Kidney epithelial cell (primary cell): Measurements from ENCODE around the gene PSD. TPM values are rescaled to one million over a fixed set of nuclear protein-coding genes. Genes with fewer than 3 reads are reported as not detected.
A peak's percentile ranks its signal among the peaks of the same experiment; 100 is the strongest.

ENCODE experiments used
- DNase-seq: peaks from one replicate; pipeline ENCODE4 v3.0.0-alpha.2; 2010; ENCODE audit warnings: low read depth
- H3K27me3 ChIP-seq: 2 replicates; pipeline ENCODE4 v1.6.0; 2011; ENCODE audit warnings: low read length; ENCODE audit not compliant: control insufficient read depth, insufficient read depth
- H3K36me3 ChIP-seq: 2 replicates; pipeline ENCODE4 v1.5.1; 2011; ENCODE audit warnings: low read length; ENCODE audit not compliant: control insufficient read depth, insufficient read depth
- H3K4me3 ChIP-seq: 2 replicates; pipeline ENCODE4 v1.5.1; 2011; ENCODE audit warnings: low read depth, mild to moderate bottlenecking, control low read depth, low read length
- CTCF ChIP-seq: IDR thresholded peaks from 2 replicates; pipeline ENCODE4 v1.5.1; 2011; ENCODE audit warnings: mild to moderate bottlenecking, moderate library complexity, low read length, control low read depth, inconsistent platforms; ENCODE audit not compliant: insufficient read depth, poor library complexity, severe bottlenecking
- total RNA-seq: library from RNA; depleted of rRNA; stranded (reverse); fragments of >200 nt; gene quantifications from 2 replicates; pipeline ENCODE4 v1.2.3, GENCODE V29; 2015

PSD gene
- total RNA-seq, 1 donor from 2014 or later = 2.0 TPM

DNA sequence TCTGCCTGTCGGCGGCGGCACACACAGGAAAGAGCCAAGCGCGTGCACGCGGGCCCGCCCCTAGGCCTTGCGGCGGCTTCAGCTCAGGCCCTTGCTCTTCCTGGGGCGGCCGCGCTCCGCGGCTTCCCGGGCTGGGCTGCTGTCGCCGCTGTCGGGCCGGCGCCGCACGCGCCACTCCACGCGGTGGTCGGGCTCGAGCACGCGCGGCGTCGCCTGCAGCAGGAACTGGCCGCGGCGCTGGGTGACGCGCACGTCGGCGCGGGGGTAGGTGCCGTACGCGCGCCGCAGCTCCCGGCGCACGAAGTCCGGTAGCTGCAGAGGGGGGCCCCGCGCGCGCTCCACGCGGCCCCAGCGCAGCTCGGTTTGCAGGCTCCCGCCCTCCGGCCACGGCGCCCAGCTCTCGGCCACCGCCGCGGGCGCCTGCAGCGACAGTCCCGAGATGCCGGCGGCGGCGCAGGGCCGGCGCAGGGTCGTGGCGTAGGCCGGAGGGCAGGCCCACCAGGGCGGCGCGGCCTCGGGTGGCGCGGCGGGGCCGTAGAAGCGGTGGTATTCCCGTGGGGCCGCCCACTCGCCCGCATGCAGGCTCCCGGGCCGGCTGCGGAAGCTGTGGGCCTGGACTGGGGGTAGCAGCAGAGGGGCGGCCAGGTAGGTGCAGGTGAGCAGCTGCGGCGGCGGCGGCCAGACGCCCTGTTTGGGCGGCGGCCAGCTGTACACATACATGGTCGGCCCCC is 32.0 kb upstream of the PSD start:
- H3K27me3 ChIP-seq = no peaks in the 10 kb centered on the region
- peak; percentile 25 for DNase-seq
- peaks cover 1% of the 10 kb centered on the region for H3K36me3 ChIP-seq
- TF ChIP-seq CTCF = no peak
- H3K4me3 ChIP-seq = peak overlapping the region; percentile 51

DNA sequence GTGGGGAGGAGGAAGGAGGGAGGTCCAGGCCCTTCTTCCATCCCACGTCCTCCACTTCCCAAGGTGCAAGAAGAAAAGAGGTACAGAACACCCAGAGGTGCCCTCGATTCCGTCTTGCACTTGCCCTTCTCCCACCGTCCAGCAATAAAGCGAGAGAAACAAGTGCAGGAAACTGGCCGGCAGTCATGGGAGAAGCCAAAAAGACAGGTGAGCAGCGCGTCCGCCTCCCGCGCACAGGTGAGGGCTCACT is 31.5 kb upstream of the PSD start:
- no peak for TF ChIP-seq CTCF
- Histone ChIP-seq H3K4me3 (peak overlapping the region; percentile 51), H3K27me3 (no peaks in the 10 kb centered on the region), H3K36me3 (peaks cover 1% of the 10 kb centered on the region)
- no peak for DNase-seq

DNA sequence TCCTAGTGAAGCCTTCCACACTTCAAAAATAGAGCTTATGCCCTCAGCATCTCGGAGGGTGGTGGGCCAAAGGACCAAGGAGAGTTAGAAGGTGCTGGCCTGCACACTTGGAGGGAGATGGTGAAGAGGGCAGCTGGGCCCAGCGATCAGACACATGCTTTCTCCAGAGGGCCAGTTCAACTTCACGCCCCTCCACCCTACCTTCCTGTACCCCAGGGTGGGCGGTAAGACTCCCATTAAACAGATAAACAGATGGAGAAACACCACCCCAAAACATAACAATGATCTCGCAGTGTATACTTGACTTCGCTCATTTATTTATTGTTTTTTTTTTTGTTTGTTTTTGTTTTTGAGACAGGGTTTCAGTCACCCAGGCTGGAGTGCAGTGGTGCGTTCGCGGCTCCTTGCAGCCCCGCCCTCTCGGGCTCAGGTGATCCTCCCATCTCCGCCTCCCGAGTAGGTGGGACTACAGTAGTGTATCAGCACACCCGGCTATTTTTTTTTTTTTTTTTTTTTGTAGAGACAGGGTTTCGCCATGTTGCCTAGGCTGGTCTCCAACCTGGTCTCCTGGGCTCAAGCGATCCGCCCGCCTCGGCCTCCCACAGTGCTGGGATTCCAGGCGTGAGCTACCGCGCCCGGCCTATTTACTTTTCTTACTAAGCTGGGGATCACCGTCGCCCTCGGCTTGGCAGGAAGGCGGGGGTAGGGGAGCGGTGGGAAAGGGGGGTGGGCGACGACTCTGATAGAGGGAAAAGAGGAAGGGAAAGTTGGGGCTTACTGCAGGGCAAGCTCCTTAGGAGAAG is 30.9 kb upstream of the PSD start:
- Histone ChIP-seq H3K4me3 (peak overlapping the region; percentile 51), H3K27me3 (no peaks in the 10 kb centered on the region), H3K36me3 (peaks cover 1% of the 10 kb centered on the region)
- DNase-seq = peak; percentile 59
- TF ChIP-seq CTCF = no peak

- TF ChIP-seq CTCF = no peak
- DNase-seq = no peak
- Histone ChIP-seq H3K36me3 (no peaks in the 10 kb centered on the region), H3K27me3 (no peaks in the 10 kb centered on the region), H3K4me3 (no peak overlapping the region)
Observed at GRCh38 chr10:102444851-102445250, 26.3 kb upstream of the PSD start.

DNA sequence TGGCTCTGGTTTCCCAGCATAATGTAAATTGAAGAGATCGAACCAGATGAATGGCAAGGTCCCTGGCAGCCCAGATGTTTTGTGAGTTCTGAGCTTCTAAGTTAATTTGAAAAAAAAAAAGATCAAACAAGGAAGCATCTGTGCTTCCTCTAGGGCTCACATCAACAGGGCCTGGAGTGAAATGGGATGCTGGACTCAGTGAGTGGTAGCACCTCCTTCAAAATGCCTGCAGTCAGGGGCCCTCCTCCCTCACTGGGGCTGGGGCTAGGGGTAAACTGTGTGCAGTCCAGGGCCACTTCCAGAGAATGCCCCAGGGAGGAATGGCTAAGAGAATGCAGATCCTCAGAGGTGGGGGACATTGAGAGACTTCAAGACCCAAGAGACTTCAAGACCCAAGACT is 19.8 kb upstream of the PSD start:
- Histone ChIP-seq H3K36me3 (no peaks in the 10 kb centered on the region), H3K27me3 (no peaks in the 10 kb centered on the region), H3K4me3 (no peak overlapping the region)
- no peak for TF ChIP-seq CTCF
- no peak for DNase-seq
